GM19452 (cell line): ENCODE data around the gene MSL2.
"Not testable (repeated sequence)": the region's sequence is repeated elsewhere in the genome, so short reads cannot be mapped to it uniquely, and the experiment has no call there.

ENCODE experiments used
- ATAC-seq: cut with Tn5 transposase; IDR thresholded peaks from one replicate; pipeline ENCODE4 v1.9.1; 2021; ENCODE audit not compliant: unreplicated experiment

Gene MSL2

DNA sequence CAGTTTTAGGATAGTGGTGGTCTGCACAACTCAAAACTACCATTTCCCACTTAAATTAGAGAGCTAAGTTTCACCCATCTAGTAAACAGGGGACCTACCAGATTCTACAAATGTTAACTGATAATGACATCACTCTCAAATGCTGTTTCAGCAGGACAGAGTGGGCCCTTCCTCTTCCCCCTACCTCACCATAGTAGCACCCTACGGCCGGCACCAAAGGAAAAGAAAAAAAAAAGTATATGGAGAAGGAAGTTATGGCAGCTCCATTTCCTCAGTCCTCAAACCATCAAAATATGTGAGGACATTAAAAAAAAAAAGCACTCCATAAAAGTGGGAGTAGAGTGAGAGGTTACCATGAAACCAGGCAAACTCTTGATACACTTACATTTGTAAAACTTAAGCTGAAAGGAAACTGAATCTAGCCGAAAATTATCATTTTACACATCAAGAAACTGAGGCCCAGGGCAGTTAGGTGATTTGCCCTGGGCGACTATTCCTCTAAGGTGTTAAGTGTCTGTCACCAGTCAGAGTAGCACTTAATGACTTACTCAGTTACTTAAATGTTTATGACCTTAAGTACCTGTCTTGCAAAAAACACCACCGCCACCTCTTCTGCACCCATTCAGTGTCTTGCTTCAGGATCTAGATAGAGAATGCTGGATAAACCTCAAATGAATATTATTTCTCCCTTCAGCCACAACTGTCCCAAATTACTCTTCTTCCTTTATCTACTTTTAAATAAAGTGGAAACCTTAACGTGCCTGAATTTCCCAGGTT lies 2.7 kb downstream of the MSL2 start:
- ATAC-seq = no peak

DNA sequence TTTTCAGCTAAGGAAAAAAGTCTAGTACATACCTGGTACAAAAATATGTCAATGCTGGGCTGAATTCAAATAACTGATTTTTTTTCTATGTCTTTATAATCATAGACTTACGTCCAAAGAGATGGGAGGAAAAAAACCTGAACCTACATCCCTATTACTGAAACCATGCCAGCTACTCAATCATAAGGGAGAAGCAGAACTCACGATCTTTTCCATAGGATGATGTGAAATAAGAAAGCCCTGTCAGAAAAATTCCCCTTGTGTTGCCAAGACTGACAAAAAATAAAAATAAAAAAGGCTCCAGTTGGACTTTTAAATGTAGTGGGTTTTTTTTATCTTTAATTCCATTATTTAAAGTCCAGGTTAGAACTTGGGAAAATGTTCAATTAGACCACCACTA lies 3.3 kb downstream of the MSL2 start:
- no peak for ATAC-seq

- not testable (repeated sequence) for ATAC-seq
Observed at GRCh38 chr3:136192195-136192594, 3.9 kb downstream of the MSL2 start.

DNA sequence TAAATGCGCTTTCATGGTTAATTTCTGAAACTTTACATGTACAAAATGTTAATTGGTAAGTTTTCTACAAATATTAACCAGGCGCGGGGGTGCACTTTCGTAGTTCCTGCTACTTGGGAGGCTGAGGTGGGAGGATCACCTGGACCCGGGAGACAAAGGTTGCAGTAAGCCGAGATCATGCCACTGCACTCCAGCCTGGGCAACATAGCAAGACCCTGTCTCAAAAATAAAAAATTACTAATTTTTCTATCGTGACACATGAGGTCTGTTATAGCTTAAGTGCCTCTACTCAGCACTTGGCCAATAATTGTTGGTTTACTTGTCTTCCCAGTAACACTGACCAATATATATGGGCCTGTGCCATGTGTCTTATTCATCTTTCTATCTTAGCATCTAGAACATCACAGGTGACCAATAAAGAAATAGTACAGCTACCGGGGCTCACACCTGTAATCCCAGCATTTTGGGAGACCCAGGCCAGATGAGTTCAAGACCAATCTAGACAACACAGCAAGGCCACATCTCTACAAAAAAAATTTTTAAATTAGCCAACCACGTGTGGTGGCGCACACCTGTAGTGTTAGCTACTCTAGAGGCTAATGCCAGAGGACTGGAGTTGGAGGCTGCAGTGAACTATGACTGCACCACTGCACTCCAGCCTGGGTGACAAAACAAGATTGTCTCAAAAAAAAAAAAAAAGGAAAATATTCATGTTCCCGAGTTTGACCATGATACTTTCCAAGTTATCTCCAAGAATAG lies 6.1 kb downstream of the MSL2 start:
- no peak for ATAC-seq

- no peak for ATAC-seq
Observed at GRCh38 chr3:136189043-136189442, 7.1 kb downstream of the MSL2 start.

GRCh38 chr3:136187868-136188267 lies 8.3 kb downstream of the MSL2 start:
- no peak for ATAC-seq

DNA sequence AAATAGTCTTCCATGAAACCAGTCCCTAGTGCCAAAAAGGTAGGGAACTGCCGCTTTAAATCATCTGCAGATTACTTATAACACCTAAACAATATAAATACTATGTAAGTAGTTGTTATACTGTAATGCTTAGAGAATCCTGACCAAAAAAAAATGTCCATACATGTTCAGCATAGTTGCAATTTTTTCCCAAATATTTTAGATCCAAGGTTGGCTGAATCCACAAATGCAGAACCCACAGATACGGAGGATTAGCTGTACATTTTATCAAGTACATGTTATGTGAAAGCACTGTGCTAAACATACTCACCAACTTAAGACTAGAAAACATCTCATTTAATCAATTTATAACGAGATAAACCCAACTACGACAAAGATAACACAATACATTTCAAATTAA lies 9.3 kb downstream of the MSL2 start:
- ATAC-seq = no peak

- peak; percentile 57 for ATAC-seq
Observed at GRCh38 chr3:136186344-136186743, 9.8 kb downstream of the MSL2 start.

GRCh38 chr3:136184703-136185102 lies 11.4 kb downstream of the MSL2 start:
- ATAC-seq = no peak

DNA sequence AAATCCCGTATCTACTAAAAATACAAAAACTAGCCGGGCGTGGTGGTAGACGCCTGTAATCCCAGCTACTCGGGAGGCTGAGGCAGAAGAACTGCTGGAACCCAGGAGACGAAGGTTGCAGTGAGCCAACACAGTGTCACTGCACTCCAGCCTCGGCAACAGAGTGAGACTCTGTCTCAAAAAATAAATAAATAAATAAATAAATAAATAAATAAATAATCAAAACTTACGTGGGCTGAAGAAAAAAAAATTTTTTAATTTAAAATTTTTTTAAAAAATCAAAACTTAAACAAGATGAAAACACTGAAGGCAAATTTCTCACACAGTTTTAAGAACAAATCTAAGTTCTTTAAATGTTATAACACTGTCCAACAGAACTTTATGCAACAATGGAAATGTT lies 14.4 kb downstream of the MSL2 start:
- no peak for ATAC-seq

DNA sequence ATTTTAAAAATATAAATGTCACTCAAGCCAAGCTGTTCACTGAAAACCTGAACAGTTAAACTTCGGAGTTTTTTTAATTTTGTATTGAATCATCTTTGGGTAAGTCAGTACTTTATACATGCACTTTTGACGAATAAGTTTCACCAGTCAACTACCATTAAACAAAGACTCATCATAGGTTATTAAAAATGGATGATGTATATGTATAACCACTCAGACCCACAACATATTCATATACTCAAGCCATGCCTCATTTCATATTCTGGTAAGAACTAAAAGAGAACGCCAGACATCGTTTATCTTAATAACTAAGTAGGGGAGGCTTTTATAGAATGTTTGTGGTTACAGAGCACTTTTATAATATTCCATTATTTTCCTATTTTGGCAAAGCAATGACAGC lies 18.3 kb downstream of the MSL2 start:
- ATAC-seq = no peak

- no peak for ATAC-seq
Observed at GRCh38 chr3:136173939-136174490, 22.1 kb downstream of the MSL2 start.

DNA sequence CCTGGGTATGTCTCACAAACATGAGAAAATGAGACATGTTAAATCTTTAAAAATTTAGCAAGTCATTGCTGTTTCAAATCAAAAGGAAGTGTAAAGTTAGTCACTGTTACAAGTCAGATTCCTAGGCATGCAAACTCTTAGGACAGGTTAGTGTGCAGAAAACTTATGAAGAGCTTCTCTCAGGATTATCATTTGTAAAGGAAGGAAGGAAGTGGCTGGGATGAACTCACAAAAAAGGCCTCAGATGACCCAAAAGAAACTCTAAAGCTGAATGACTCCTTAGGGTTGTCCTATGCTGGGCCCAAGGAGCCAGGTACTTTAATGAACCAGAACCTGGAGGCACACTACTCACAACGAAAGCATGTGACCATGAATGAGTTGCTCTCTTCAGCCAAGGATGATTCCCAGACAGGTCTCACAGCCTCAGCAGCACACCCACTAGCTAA lies 25.0 kb downstream of the MSL2 start:
- no peak for ATAC-seq

DNA sequence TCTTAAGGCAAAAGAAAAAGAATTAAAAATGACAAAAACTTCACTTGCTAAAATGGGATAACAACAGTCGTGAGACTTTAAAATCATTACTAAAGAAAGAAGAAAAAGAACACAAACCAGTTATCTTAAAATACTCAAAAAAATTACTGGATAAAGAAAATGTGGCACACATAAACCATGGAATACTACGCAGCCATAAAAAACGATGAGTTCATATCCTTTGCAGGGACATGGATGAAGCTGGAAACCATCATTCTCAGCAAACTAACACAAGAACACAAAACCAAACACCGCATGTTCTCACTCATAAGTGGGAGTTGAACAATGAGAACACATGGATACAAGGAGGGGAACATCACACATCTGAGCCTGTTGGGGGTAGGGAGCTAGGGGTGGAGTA lies 27.9 kb downstream of the MSL2 start:
- ATAC-seq = not testable (repeated sequence)

- no peak for ATAC-seq
Observed at GRCh38 chr3:136166507-136166906, 29.6 kb downstream of the MSL2 start.

GRCh38 chr3:136163607-136164006 lies 32.5 kb downstream of the MSL2 start:
- ATAC-seq = not testable (repeated sequence)

DNA sequence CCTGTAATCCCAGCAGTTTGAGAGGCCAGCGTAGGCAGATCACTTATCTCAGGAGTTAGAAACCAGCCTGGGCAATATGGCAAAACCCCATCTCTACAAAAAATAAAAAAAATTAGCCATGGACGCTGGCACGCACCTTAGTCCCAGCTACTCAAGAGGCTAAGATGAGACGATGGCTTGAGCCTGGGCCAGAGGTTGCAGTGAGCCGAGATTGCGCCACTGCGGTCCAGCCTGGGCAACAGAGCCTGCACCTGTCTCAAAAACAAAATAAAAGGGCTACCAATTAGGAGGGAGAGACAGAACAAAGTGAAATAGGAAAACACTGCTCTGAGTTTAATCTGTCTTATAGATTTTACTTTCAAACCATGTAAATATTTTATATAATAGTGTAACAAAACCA lies 33.8 kb downstream of the MSL2 start:
- no peak for ATAC-seq

DNA sequence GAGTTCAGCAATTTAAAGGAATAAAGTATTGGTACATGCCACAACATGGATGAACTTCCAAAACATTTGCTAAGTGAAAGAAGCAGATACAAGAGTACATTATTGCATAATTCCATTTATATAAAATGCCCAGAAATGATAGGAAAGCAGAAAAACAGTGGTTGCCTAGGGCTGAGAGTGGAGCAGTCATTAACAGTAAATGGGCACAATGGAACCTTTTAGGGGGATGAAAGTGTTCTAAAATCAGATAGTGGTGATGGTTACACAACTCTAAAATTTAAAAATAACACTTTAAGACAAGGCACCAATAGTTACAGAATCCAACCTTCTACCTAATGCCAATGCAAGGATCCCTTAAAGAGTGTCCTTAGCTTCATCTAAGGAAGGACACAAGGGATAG lies 34.6 kb downstream of the MSL2 start:
- no peak for ATAC-seq

GRCh38 chr3:136152963-136153362 lies 43.2 kb downstream of the MSL2 start:
- no peak for ATAC-seq

- no peak for ATAC-seq
Observed at GRCh38 chr3:136152176-136152843, 43.8 kb downstream of the MSL2 start.

DNA sequence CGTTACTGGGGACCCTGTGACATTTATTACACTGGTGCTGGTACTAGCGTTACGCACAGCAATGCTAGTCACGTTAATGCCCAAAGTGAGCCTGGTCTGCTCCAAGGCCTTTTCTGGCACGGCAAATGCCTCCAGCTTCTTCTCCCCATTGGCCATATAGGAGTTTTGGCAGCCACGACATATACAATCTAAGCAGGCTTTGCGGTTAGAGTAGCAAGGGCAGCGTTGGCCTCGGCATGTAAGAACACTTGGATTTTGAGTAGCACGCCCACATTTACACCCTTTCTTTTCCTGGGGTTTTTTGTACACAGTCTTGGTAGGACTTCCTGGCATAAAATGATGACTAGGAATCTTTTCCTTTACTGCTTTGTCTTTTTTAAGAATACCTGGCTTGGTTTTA lies 44.9 kb downstream of the MSL2 start:
- no peak for ATAC-seq

DNA sequence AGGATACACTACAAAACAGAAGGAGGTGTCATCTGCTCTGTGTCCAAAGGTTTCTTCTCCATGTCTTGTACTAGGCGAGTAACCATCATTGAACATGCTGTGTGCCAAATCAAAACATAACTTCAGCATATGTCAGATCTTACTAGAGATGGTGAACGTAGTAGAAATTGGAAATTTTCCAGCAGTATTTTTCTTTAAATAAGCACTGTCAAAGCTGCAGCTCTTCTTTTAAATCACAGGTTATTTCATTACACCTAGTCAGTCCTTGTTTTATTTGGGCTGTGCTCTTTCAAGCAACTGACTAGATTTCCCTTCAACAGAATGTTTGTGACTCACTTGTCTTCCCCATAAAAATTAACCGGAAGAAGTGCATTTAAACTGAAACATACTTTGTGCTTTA lies 46.5 kb downstream of the MSL2 start:
- no peak for ATAC-seq
